Fibroblast of the aortic adventitia (primary cell): ENCODE results near the gene TMEM39A. TPM values are rescaled to one million over a fixed set of nuclear protein-coding genes. Genes with fewer than 3 reads are reported as not detected.

Source experiments
- DNase-seq: peaks from one replicate; pipeline ENCODE4 v3.0.0-alpha.2; 2010; ENCODE audit warnings: low read depth
- H3K4me3 ChIP-seq: 2 replicates; pipeline ENCODE4 v1.5.1; 2011; ENCODE audit warnings: low read depth, mild to moderate bottlenecking, control low read depth, low read length, moderate library complexity
- CTCF ChIP-seq: IDR thresholded peaks from 2 replicates; pipeline ENCODE4 v1.5.1; 2011; ENCODE audit warnings: mild to moderate bottlenecking, low read length, control low read depth, inconsistent platforms; ENCODE audit not compliant: insufficient read depth
- total RNA-seq: library from RNA; depleted of rRNA; stranded (reverse); fragments of >200 nt; gene quantifications from 2 replicates; pipeline ENCODE4 v1.2.3, GENCODE V29; 2012; ENCODE audit warnings: low replicate concordance

The TMEM39A gene
- total RNA-seq, 1 donor = 56.7 TPM

GRCh38 chr3:119457246-119457645 lies 6.2 kb downstream of the TMEM39A start:
- no peak for TF ChIP-seq CTCF
- no peak overlapping the region for H3K4me3 ChIP-seq
- DNase-seq = no peak

GRCh38 chr3:119456469-119456868 lies 6.9 kb downstream of the TMEM39A start:
- H3K4me3 ChIP-seq = no peak overlapping the region
- no peak for TF ChIP-seq CTCF
- no peak for DNase-seq

- H3K4me3 ChIP-seq = no peak overlapping the region
These were observed 9.6 kb downstream of the TMEM39A start for GRCh38 chr3:119453822-119454221.

GRCh38 chr3:119444590-119444989 lies 18.8 kb downstream of the TMEM39A start:
- TF ChIP-seq CTCF = no peak
- no peak for DNase-seq
- H3K4me3 ChIP-seq = no peak overlapping the region

More at GRCh38 chr3:119453822-119454221, 9.6 kb downstream of the TMEM39A start:
- DNase-seq = no peak
- no peak for TF ChIP-seq CTCF

- no peak for TF ChIP-seq CTCF
- H3K4me3 ChIP-seq = no peak overlapping the region
- DNase-seq = no peak
These were observed 20.2 kb downstream of the TMEM39A start for GRCh38 chr3:119443179-119443578.

- DNase-seq = no peak
- TF ChIP-seq CTCF = no peak
- no peak overlapping the region for H3K4me3 ChIP-seq
These were observed 25.6 kb downstream of the TMEM39A start for GRCh38 chr3:119437691-119438258.

- DNase-seq = no peak
- H3K4me3 ChIP-seq = no peak overlapping the region
- no peak for TF ChIP-seq CTCF
These were observed 26.4 kb downstream of the TMEM39A start for GRCh38 chr3:119436977-119437376.
